ENCODE data around the gene ABCC6. TPM values are rescaled to one million over a fixed set of nuclear protein-coding genes. Genes with fewer than 3 reads are reported as not detected.

ABCC6 gene
- total and polyA plus RNA-seq, 2 donors from 2014 or later = 7.5 to 54.5 TPM

- H3K4me1 ChIP-seq (ENCODE audit: control insufficient read depth in 2 of 3, insufficient read depth in 2 of 3, low read depth in 1 of 3, low read length in 3 of 3) = peaks cover 0 to 3% (median 0%) of the 10 kb centered on the region in 3 donors
- no peak overlapping the region for H3K9ac ChIP-seq (ENCODE audit: low read length in 3 of 3)
- DNase-seq = no peak
- no peak for TF ChIP-seq CTCF (IDR thresholded peaks at IDR 0.05; ENCODE audit: borderline replicate concordance, extremely low read depth, insufficient read depth)
- intact Hi-C loops (cut with DNase I) = no loop called here
- H3K27me3 ChIP-seq (ENCODE audit: control insufficient read depth, insufficient read depth, low read length) = no peaks in the 10 kb centered on the region
- H3K4me3 ChIP-seq (ENCODE audit: low read length in 3 of 3) = no peak overlapping the region
- peaks cover 2 to 15% (median 6%) of the 10 kb centered on the region in 3 donors for H3K36me3 ChIP-seq (ENCODE audit: control insufficient read depth in 2 of 3, insufficient read depth in 3 of 3, low read length in 3 of 3)
- no peak overlapping the region for H3K27ac ChIP-seq (ENCODE audit: low read depth in 2 of 2, low read length in 2 of 2)
- peaks cover 0 to 3% (median 0%) of the 10 kb centered on the region in 3 donors for H3K9me3 ChIP-seq (ENCODE audit: control insufficient read depth in 2 of 3, insufficient read depth in 1 of 3, low read length in 3 of 3)
- FAIRE-seq = no peak
These were observed 124.0 kb downstream of the ABCC6 start for GRCh38 chr16:16099320-16099719.

Other genes starting within 250 kb of the ABCC6 start
- 28.4 TPM for gene NOMO3, start 9.0 kb upstream of the ABCC6 start, total RNA-seq
- 11.4 TPM for gene NOMO3, start 9.0 kb upstream of the ABCC6 start, polyA plus RNA-seq (ENCODE audit: insufficient read depth, low read depth, low replicate concordance)
- 9.0 TPM for gene NPIPA7, start 155.6 kb upstream of the ABCC6 start, total RNA-seq
- gene NPIPA7, start 155.6 kb upstream of the ABCC6 start, polyA plus RNA-seq (ENCODE audit: insufficient read depth, low read depth, low replicate concordance) = 7.2 TPM

All from kidney (tissue), 14 donors.